ENCODE data around the gene NYAP1.

NYAP1 gene

GRCh38 chr7:100483722-100484672 lies at the start of gene NYAP1:
TSS of gene NYAP1 (plus strand) at chr7:100483927. CDS start at chr7:100485312, 1,385 bp downstream.
- TF ChIP-seq CTCF (IDR thresholded peaks at IDR 0.05): no peak

- no peak for TF ChIP-seq CTCF (IDR thresholded peaks at IDR 0.05)
Measured at GRCh38 chr7:100434297-100435144, 49.2 kb upstream of the NYAP1 start.

GRCh38 chr7:100435401-100436304 lies 48.1 kb upstream of the NYAP1 start:
- no peak for TF ChIP-seq CTCF (IDR thresholded peaks at IDR 0.05)

GRCh38 chr7:100437150-100438100 lies 46.3 kb upstream of the NYAP1 start:
- no peak for TF ChIP-seq CTCF (IDR thresholded peaks at IDR 0.05)

- TF ChIP-seq CTCF (IDR thresholded peaks at IDR 0.05): no peak
Measured at GRCh38 chr7:100438172-100438571, 45.6 kb upstream of the NYAP1 start.

GRCh38 chr7:100441641-100442535 lies 41.8 kb upstream of the NYAP1 start:
- TF ChIP-seq CTCF (IDR thresholded peaks at IDR 0.05): no peak

Data from LNCAP (cell line).